Stimulated activated CD8-positive, alpha-beta memory T cell treated with anti-CD3 and anti-CD28 coated beads, Interleukin-12 subunit alpha, Interleukin-12 subunit beta, amount 100 ng/mL, for 1 hour (primary cell): ENCODE results near the gene PHLPP1.
A peak's percentile ranks its signal among the peaks of the same experiment; 100 is the strongest.

Experiments
- DNase-seq: peaks from one replicate; pipeline ENCODE4 v3.0.0-alpha.2; 2020; ENCODE audit warnings: low read depth

PHLPP1 gene

DNA sequence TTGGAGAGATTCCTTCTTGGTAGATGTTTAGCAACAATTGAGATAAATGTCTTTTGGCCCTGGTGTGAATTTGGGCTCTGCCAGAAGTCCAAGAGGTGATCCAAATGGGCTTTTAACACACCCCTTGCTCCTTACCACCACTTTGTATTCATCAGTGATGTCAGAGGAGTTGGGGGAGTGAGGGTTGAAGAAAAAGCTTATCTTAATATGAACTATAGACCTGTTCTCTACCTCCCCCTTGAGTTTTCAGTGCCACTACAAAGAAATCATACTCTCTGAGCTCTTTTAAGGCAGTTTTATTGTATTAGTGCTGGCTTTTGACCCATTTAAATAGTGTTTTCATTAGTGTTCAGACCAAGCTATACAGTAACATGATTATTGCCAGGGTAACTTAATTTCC, 229.1 kb downstream of the PHLPP1 start:
- no peak for DNase-seq

DNA sequence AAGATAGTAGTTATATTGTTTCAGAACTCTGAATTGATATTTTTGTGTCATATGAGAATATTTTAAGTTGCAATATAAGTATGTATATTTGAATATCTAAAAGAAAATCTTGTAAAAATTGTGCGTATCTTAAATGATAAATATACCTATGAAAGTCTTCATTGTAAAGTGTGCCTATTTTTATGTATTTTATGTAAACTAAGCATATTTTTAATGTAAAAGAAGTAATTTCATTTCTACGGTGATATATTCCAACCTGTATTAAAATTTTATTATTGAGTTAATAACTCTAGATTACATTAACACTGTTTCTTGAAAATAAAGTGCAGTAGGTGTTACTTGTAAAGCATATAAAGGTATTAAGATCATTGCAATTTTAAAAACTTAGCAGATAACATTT, 233.4 kb downstream of the PHLPP1 start:
- no peak for DNase-seq

DNA sequence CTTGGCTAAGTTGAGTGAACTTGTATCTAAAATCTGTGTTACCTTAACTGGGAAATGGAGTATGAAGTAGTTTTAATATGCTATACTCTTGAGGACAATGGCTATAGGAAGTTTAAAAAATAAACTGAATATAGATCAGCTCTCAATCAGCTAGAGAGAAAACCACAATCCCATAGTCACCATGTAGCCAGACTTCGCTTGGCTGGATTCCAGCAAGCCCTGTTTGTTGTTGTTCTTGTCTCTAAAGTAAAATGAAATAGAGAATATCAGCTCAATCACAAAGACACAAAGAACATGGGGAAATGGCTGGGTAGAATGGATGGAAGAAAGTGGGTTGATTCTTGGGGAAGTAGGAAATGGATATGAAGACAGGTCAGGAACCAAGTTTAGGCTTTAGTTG, 234.9 kb downstream of the PHLPP1 start:
- DNase-seq, result no peak

DNA sequence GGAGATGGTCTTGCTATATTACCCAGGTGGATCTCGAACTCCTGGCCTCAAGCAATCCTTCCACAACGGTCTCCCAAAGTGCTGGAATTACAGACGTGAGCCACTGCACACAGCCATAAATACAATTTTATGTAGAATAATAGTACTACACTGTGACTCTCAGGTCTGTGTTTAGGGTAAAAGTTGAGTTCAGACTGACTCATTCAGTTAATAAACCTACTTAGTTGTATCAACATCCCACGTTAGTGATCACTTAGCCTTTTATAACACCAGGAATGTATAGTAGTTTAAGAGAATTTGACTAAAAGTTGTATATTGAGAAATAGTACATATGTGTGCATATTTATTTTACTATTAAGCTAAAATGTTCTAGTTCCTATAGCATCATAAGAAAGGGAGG, 237.5 kb downstream of the PHLPP1 start:
- DNase-seq, result no peak

GRCh38 chr18:62953663-62954062, 238.3 kb downstream of the PHLPP1 start:
- no peak for DNase-seq

- no peak for DNase-seq
Observed at GRCh38 chr18:62954366-62954765, 239.0 kb downstream of the PHLPP1 start.

DNA sequence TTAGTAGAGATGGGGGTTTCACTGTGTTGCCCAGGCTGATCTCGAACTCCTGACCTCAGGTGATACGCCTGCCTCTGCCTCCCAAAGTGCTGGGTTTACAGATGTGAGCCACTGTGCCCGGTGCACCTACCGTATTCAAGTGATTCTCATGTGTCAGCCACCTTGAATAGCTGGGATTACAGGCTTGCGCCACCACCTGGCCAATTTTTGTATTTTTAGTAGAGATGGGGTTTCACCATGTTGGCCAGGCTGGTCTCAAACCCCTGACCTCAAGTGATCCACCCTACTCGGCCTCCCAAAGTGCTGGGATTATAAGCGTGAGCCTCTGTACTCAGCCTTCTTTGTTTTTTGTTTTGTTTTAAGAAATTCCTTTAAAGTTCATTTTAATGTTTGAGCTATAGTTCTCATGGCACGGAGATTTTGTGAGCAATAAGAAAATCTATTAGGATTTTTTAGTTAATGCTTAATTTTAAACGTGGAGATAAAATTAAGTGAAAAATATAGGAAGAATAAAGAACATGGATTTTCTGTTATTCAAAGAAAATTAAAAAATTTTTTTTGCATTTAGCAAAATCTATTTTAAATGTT, 242.6 kb downstream of the PHLPP1 start:
- DNase-seq, result peak; percentile 6

GRCh38 chr18:62959481-62959880, 244.1 kb downstream of the PHLPP1 start:
- DNase-seq, result no peak

DNA sequence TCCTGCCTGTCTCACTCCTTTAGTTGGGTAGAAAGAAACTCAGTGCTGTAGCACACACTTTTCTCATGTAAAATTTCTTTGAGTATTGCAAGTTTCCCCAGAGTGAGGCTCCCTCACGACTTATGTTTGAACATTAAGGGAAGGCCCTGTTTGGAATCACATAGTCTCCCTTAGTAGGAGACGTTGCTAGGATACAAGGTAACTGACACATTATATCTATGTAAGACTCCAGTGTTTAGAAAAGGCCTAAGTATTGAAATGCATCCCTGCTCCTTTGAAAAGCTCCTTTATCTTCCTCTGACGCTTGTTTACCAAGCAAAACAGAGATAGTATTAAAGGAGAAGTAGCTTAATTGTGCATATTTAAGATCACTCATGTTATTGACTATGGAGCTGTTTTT, 248.2 kb downstream of the PHLPP1 start:
- DNase-seq, result no peak

- DNase-seq, result no peak
Observed at GRCh38 chr18:62964432-62964831, 249.1 kb downstream of the PHLPP1 start.

DNA sequence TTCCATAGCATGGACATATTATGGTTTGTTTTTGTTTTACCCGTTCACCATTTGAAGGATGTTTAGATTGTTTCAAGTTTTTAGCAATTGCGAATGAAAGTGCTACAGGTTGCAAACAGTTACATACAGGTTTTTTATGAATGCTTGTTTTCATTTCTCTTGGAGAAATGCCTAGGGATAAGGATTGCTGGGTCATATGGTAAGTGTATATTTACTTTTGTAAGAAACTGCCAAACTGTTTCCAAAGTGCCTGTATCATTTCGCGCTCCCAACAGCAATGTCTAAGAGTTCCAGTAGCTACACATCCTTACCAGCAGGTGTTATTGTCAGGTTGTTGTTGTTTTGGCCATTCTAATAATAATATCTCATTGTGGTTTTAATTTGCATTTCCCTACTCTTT, 251.7 kb downstream of the PHLPP1 start:
- DNase-seq, result no peak

DNA sequence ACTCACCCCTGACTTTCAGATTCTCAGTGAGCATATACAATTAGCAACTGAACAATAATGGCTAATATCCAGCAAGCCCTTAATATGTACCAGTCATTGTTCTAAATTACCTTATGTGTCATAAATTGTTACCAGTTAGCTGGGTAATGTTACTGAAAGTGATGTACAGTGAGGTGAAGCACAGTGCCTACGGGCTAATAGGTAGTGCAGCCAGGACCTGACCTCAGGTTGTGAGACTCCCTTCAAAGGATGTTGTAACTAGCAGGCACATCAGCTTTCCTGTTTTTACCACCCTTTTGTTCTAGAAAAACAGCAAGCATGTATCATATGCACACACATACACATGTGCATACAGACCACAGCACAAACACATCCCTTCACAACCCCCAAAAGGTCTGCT, 258.3 kb downstream of the PHLPP1 start:
- no peak for DNase-seq

GRCh38 chr18:62974388-62974787, 259.0 kb downstream of the PHLPP1 start:
- no peak for DNase-seq

DNA sequence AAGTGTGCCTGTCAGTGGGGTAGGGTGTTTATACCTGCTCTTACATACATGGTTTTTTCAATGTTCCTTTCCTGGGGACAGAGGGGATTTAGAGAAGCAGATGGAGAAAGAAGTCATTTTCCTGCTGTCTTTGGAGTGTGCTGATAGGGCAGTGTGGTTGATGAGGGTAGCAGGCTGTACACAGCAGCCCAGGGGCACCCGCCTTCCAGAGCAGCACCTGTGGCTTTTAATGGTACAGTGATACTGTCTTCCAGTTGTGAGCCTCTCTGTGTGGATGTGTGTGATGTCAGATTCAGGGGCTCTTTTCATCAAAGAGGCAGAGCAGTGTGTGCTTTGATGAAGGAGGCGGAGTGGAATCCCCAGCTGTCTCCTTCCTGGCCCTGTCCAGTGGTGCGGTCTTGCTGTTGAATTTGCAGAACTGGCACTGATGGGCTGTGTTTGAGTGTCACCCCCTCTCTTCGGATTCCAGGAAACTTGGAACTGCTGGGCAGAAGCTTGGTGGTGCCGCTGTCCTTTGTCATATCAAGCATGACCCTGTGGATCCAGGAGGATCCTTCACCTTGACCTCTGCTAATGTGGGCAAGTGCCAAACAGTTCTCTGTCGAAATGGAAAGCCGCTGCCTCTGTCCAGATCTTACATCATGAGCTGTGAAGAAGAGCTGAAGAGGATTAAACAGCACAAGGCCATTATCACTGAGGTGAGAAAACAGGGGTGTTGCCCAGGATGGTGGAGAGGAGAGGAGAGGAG, 259.8 kb downstream of the PHLPP1 start:
- DNase-seq, result no peak

GRCh38 chr18:62975785-62976184, 260.4 kb downstream of the PHLPP1 start:
- DNase-seq, result no peak

DNA sequence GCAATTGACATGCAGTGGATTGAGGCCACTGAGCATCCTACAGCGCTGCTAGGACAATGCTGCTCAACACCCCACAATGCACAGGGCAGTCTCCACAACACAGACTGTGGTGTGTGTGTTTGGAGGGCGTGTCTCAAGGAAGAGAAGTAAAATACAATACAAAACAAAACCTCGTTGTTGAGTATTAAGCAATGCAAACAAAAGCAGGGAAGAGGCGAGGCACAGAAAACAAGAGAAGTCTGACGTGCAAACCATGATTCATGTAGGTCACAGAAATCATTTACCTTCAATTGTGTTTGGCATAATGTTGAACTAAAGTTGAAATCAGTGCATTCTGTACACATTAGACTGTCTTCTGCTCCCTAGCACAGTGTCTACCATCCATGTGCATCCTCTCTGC, 260.9 kb downstream of the PHLPP1 start:
- no peak for DNase-seq

GRCh38 chr18:62977512-62977911, 262.2 kb downstream of the PHLPP1 start:
- no peak for DNase-seq

DNA sequence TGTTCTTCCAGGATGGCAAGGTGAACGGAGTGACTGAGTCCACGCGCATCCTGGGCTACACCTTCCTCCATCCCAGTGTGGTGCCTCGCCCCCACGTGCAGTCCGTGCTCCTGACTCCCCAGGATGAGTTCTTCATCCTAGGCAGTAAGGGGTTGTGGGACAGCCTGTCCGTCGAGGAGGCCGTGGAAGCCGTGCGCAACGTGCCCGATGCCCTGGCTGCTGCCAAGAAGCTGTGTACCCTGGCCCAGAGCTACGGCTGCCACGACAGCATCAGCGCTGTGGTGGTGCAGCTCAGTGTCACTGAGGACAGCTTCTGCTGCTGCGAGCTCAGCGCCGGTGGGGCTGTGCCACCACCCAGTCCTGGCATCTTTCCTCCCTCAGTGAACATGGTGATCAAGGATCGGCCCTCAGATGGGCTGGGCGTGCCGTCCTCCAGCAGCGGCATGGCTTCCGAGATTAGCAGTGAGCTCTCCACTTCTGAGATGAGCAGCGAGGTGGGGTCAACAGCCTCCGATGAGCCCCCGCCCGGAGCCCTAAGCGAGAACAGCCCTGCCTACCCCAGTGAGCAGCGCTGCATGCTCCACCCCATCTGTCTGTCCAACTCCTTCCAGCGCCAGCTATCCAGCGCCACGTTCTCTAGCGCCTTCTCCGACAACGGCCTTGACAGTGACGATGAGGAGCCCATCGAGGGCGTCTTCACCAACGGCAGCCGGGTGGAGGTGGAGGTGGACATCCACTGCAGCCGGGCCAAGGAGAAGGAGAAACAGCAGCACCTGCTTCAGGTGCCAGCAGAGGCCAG, 263.1 kb downstream of the PHLPP1 start:
- DNase-seq, result no peak

- DNase-seq, result no peak
Observed at GRCh38 chr18:62979176-62979575, 263.8 kb downstream of the PHLPP1 start.

DNA sequence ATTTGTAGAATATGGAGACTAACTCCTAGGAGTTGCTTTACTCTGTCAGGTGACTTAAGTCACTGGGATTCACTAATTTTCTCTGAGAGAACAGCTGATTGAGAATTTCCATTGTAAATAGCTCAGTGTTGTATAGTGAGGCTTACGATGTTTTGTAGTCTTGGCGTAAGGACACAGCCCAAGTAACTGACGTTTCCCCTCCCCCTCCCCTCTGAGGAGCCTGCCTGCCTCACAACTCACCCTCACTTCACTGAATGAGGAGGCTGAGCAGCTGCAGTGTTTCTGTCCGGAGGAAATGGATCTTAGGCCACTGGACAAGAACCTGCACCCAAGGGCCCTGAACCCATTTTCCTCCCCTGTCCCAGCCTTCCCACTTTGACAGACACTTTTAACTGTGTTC, 264.6 kb downstream of the PHLPP1 start:
- DNase-seq, result no peak

DNA sequence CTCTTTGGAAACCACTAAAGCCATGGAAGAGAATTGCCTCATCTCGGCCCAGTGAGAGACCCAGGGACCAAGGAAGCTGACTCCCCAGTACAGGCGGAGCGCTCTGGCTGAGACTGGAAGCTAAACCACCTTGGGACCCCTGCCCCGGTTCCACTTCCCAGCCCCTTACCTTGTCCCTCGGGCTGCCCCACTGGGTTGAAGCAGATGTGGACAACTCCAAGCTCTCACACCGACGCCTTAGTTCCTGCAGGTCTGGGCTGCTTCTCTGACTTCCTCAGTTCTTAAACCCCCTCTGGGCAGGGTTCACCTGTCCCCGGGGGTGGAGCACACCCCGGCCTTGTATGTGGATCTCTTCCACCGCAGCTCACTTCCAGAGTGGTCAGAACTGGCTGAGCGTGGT, 266.2 kb downstream of the PHLPP1 start:
- no peak for DNase-seq

DNA sequence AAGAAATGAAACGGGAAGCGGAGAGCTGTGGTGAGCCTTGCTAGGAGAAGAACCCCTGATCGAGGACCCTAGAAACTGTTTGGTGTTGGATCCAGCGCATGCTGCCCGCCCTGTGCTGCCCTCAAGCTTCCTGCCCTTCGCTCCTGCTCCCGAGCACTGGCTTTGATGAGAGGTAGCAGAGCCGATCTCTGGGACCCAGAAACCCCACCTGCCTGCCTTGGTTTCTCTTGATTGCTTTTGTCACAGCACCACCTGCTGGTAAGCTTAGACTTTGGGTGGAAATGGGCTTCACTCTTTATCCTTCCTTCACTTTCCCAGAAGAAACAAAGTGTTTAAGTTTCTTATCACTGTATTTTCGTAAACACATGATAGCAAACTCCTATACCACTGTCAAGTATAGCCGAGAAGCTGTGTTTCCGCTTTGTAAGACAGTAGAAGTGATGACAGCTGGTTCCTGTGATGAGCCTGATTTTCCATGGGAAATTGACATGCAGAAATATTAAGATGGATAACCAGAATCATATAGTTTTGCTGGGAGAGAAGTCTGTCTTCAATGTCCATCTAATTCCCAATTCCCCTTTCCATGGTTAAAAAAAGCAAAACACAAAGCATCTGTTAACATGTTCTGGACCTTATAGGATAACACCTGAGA, 267.4 kb downstream of the PHLPP1 start:
- DNase-seq, result peak; percentile 41
